ENCODE results near the gene B3GAT3.

DNA sequence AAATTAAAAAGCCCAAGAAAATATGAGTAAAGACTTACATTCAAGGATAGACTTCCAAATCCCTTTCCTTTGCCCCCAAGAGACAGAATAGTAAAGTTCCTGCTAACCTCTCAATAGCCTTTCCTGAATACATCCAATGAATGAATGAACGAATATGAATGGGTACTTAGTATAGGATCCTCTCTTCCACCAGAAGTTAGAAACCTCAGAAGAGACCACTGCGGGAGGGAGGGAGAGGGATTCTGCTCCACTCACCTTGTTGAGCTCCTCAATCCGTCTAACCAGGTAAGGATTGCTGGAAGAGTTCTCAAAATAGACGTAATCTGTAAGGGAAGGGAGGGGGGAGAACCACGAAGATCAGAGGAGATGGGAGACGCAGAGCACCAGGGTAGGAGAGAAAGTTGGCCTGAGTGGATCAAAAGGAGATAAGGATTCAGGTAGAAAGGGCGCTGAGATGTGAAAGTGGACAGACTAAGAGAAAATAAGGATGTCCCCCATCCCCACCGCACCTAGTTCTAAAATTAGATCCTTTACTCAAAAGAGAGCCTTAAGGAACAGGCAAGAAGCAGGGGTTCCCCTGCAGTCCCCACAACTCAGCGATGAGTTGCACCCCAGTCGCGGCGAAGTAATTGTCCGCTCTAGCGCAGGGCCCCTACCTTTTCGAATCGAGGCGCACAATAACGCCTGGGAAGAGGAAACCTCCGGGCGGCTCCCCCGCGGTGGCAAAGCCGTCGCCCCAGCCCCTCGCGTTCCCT is 21.2 kb downstream of the B3GAT3 start:
- TF ChIP-seq, protein P1, sequence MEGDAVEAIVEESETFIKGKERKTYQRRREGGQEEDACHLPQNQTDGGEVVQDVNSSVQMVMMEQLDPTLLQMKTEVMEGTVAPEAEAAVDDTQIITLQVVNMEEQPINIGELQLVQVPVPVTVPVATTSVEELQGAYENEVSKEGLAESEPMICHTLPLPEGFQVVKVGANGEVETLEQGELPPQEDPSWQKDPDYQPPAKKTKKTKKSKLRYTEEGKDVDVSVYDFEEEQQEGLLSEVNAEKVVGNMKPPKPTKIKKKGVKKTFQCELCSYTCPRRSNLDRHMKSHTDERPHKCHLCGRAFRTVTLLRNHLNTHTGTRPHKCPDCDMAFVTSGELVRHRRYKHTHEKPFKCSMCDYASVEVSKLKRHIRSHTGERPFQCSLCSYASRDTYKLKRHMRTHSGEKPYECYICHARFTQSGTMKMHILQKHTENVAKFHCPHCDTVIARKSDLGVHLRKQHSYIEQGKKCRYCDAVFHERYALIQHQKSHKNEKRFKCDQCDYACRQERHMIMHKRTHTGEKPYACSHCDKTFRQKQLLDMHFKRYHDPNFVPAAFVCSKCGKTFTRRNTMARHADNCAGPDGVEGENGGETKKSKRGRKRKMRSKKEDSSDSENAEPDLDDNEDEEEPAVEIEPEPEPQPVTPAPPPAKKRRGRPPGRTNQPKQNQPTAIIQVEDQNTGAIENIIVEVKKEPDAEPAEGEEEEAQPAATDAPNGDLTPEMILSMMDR (IDR thresholded peaks at IDR 0.05; ENCODE audit: borderline replicate concordance, extremely low read depth, low read length, poor library complexity, severe bottlenecking): no peak
- TF ChIP-seq EZH2 (IDR thresholded peaks at IDR 0.05; ENCODE audit: borderline replicate concordance, low read depth, low read length, severe bottlenecking): no peak

Measured in DND-41 (cell line).